OCI-LY3 (cell line): Measurements from ENCODE around the gene GKN2.

Experiments
- EZH2phosphoT487 ChIP-seq: fragments of 200-600 bp; shearing (Covaris generic); IDR thresholded peaks from 2 replicates; pipeline ENCODE4 v1.6.1; 2018; ENCODE audit warnings: antibody characterized with exemption, mixed run types, low read depth
- TF ChIP-seq, protein P1 (sequence below): fragments of 200-600, 300-600 bp; sonication (generic); IDR thresholded peaks from 2 replicates; pipeline ENCODE4 v1.5.1; 2014; ENCODE audit warnings: antibody characterized with exemption, low read length, low read depth

DNA sequence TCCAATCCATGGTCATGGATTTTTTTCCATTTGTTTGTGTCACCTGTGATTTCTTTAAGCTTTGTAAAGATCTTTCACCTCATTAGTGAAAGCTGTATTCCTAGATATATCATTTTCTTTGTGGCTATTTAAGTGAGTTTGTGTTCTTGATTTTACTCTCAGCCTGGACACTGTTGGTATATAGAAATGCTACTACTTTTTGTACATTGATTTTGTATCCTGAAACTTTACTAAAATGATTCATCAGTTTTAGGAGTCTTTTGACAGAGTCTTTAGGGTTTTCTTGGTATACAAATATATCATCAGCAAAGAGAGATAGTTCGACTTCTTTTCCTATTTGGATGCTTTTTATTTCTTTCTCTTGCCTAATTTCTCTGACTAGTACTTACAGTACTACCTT is 12.3 kb downstream of the GKN2 start:
- TF ChIP-seq, protein P1, sequence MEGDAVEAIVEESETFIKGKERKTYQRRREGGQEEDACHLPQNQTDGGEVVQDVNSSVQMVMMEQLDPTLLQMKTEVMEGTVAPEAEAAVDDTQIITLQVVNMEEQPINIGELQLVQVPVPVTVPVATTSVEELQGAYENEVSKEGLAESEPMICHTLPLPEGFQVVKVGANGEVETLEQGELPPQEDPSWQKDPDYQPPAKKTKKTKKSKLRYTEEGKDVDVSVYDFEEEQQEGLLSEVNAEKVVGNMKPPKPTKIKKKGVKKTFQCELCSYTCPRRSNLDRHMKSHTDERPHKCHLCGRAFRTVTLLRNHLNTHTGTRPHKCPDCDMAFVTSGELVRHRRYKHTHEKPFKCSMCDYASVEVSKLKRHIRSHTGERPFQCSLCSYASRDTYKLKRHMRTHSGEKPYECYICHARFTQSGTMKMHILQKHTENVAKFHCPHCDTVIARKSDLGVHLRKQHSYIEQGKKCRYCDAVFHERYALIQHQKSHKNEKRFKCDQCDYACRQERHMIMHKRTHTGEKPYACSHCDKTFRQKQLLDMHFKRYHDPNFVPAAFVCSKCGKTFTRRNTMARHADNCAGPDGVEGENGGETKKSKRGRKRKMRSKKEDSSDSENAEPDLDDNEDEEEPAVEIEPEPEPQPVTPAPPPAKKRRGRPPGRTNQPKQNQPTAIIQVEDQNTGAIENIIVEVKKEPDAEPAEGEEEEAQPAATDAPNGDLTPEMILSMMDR: no peak
- TF ChIP-seq EZH2phosphoT487: no peak
